ENCODE data around the gene DNAH7. TPM values are rescaled to one million over a fixed set of nuclear protein-coding genes. Genes with fewer than 3 reads are reported as not detected.

The DNAH7 gene
- total RNA-seq, 1 donor from 2014 or later, result 1.2 TPM

GRCh38 chr2:196063773-196064172 lies 4.9 kb downstream of the DNAH7 start:
- H3K36me3 ChIP-seq (ENCODE audit: insufficient read depth, low read length), result no peaks in the 10 kb centered on the region
- no peak for FAIRE-seq
- H3K4me3 ChIP-seq (ENCODE audit: insufficient read depth, low read depth, low read length), result no peak overlapping the region

GRCh38 chr2:196059491-196059960 lies 9.1 kb downstream of the DNAH7 start:
- Histone ChIP-seq H3K9me3 (ENCODE audit: insufficient read depth, low read depth, low read length) (no peaks in the 10 kb centered on the region), H3K79me2 (ENCODE audit: insufficient read depth, low read length) (no peaks in the 10 kb centered on the region), H3K27me3 (ENCODE audit: insufficient read depth, low read length) (no peaks in the 10 kb centered on the region), H3K4me2 (ENCODE audit: low read length) (no peak overlapping the region), H4K20me1 (ENCODE audit: insufficient read depth, low read length) (no peaks in the 10 kb centered on the region), H3K4me3 (ENCODE audit: insufficient read depth, low read depth, low read length) (no peak overlapping the region), H3K36me3 (ENCODE audit: insufficient read depth, low read length) (no peaks in the 10 kb centered on the region), H3K27ac (ENCODE audit: low read depth, low read length) (no peak overlapping the region), H3K9ac (ENCODE audit: low read length) (no peak overlapping the region), H2AFZ (ENCODE audit: low read depth, low read length) (no peak overlapping the region), H3K4me1 (ENCODE audit: insufficient read depth, low read length) (no peaks in the 10 kb centered on the region)
- TF ChIP-seq EZH2 (IDR thresholded peaks at IDR 0.05; ENCODE audit: insufficient read depth, low read length) (no peak), CTCF (IDR thresholded peaks at IDR 0.05; ENCODE audit: insufficient read depth, low read depth, low read length) (no peak)
- no peak overlapping the region for H3K27ac Mint-ChIP-seq (ENCODE audit: unreplicated experiment)
- peaks cover 6% of the 10 kb centered on the region for H3K36me3 Mint-ChIP-seq (ENCODE audit: low read depth, unreplicated experiment)
- no peak overlapping the region for H3K4me3 Mint-ChIP-seq (ENCODE audit: unreplicated experiment)
- H3K9me3 Mint-ChIP-seq (ENCODE audit: unreplicated experiment), result no peaks in the 10 kb centered on the region
- no peaks in the 10 kb centered on the region for H3K27me3 Mint-ChIP-seq (ENCODE audit: low read depth, unreplicated experiment)
- peaks cover 6% of the 10 kb centered on the region for H3K4me1 Mint-ChIP-seq (ENCODE audit: low read depth, unreplicated experiment)
- FAIRE-seq (no peak), DNase-seq (ENCODE audit: low read depth) (no peak)

More at GRCh38 chr2:196063773-196064172, 4.9 kb downstream of the DNAH7 start:
- Mint-ChIP-seq H3K4me3 (ENCODE audit: unreplicated experiment) (no peak overlapping the region), H3K9me3 (ENCODE audit: unreplicated experiment) (no peaks in the 10 kb centered on the region), H3K27me3 (ENCODE audit: low read depth, unreplicated experiment) (no peaks in the 10 kb centered on the region), H3K4me1 (ENCODE audit: low read depth, unreplicated experiment) (peaks cover 6% of the 10 kb centered on the region), H3K27ac (ENCODE audit: unreplicated experiment) (no peak overlapping the region), H3K36me3 (ENCODE audit: low read depth, unreplicated experiment) (peaks cover 2% of the 10 kb centered on the region)
- no peak overlapping the region for H3K27ac ChIP-seq (ENCODE audit: low read depth, low read length)
- no peak overlapping the region for H3K4me2 ChIP-seq (ENCODE audit: low read length)
- H3K9ac ChIP-seq (ENCODE audit: low read length), result no peak overlapping the region
- DNase-seq (ENCODE audit: low read depth), result no peak
- H3K27me3 ChIP-seq (ENCODE audit: insufficient read depth, low read length), result no peaks in the 10 kb centered on the region
- H3K9me3 ChIP-seq (ENCODE audit: insufficient read depth, low read depth, low read length), result no peaks in the 10 kb centered on the region
- no peaks in the 10 kb centered on the region for H3K79me2 ChIP-seq (ENCODE audit: insufficient read depth, low read length)
- no peak for TF ChIP-seq EZH2 (IDR thresholded peaks at IDR 0.05; ENCODE audit: insufficient read depth, low read length)
- TF ChIP-seq CTCF (IDR thresholded peaks at IDR 0.05; ENCODE audit: insufficient read depth, low read depth, low read length), result no peak
- no peaks in the 10 kb centered on the region for H3K4me1 ChIP-seq (ENCODE audit: insufficient read depth, low read length)
- no peak overlapping the region for H2AFZ ChIP-seq (ENCODE audit: low read depth, low read length)
- no peaks in the 10 kb centered on the region for H4K20me1 ChIP-seq (ENCODE audit: insufficient read depth, low read length)

- H3K9me3 Mint-ChIP-seq (ENCODE audit: unreplicated experiment), result no peaks in the 10 kb centered on the region
- Histone ChIP-seq H3K27me3 (ENCODE audit: insufficient read depth, low read length) (no peaks in the 10 kb centered on the region), H3K27ac (ENCODE audit: low read depth, low read length) (no peak overlapping the region), H3K79me2 (ENCODE audit: insufficient read depth, low read length) (no peaks in the 10 kb centered on the region), H3K9ac (ENCODE audit: low read length) (no peak overlapping the region), H3K4me1 (ENCODE audit: insufficient read depth, low read length) (no peaks in the 10 kb centered on the region), H3K9me3 (ENCODE audit: insufficient read depth, low read depth, low read length) (no peaks in the 10 kb centered on the region), H3K4me3 (ENCODE audit: insufficient read depth, low read depth, low read length) (no peak overlapping the region), H3K4me2 (ENCODE audit: low read length) (no peak overlapping the region), H4K20me1 (ENCODE audit: insufficient read depth, low read length) (no peaks in the 10 kb centered on the region), H2AFZ (ENCODE audit: low read depth, low read length) (no peak overlapping the region), H3K36me3 (ENCODE audit: insufficient read depth, low read length) (no peaks in the 10 kb centered on the region)
- no peak for TF ChIP-seq EZH2 (IDR thresholded peaks at IDR 0.05; ENCODE audit: insufficient read depth, low read length)
- no peak for TF ChIP-seq CTCF (IDR thresholded peaks at IDR 0.05; ENCODE audit: insufficient read depth, low read depth, low read length)
- no peak overlapping the region for H3K27ac Mint-ChIP-seq (ENCODE audit: unreplicated experiment)
- DNase-seq (ENCODE audit: low read depth), result no peak
- H3K4me3 Mint-ChIP-seq (ENCODE audit: unreplicated experiment), result no peak overlapping the region
- H3K36me3 Mint-ChIP-seq (ENCODE audit: low read depth, unreplicated experiment), result peaks cover 6% of the 10 kb centered on the region
- no peaks in the 10 kb centered on the region for H3K27me3 Mint-ChIP-seq (ENCODE audit: low read depth, unreplicated experiment)
- H3K4me1 Mint-ChIP-seq (ENCODE audit: low read depth, unreplicated experiment), result peaks cover 6% of the 10 kb centered on the region
- no peak for FAIRE-seq
Observed at GRCh38 chr2:196054631-196055030, 14.0 kb downstream of the DNAH7 start.
